Stimulated activated CD4-positive, alpha-beta T cell treated with anti-CD3 and anti-CD28 coated beads, Interleukin-4, amount 100 ng/mL, for 48 hours (primary cell): ENCODE results near the gene DRD1.
A peak's percentile ranks its signal among the peaks of the same experiment; 100 is the strongest.
"Not testable (repeated sequence)": the region's sequence is repeated elsewhere in the genome, so short reads cannot be mapped to it uniquely, and the experiment has no call there.

ENCODE experiments used
- DNase-seq, 2 donors: peaks; one replicate each; pipeline ENCODE4 v3.0.0-alpha.2; 2020; ENCODE audit warnings: low read depth in 2 of 2

DRD1 gene

DNA sequence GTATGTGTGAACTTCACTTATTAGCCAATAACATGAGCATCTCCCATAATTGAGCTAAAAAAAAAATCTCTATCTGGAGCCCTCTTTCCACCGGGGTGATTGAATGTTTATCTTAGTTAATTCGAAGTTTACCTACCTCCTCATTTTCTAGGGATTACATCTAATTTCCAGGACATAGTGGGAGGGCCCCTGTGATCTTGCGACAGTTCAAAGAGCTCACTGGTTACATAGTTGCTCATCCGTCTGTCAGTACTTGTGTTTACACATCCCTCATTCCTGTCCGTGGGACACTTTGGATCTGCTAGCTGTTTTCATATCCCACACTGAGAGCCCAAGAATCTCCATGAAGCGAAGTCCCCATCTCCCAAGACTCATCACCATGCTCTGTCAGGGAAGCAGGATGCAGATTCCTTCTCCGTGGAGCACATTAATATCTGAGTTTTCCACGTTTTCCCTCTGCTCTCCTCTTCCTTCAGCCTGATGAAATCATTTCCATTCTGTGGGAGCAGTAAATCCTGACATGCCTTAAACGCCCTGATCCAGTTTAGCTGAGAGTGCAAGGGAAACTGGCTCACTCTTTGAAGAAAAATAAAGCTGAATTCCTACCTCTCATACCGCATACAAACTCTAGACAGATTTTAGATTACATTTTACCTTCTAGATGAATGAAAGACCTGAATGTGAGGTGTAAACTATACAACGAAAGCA, 24.2 kb upstream of the DRD1 start:
- DNase-seq, result no peak

DNA sequence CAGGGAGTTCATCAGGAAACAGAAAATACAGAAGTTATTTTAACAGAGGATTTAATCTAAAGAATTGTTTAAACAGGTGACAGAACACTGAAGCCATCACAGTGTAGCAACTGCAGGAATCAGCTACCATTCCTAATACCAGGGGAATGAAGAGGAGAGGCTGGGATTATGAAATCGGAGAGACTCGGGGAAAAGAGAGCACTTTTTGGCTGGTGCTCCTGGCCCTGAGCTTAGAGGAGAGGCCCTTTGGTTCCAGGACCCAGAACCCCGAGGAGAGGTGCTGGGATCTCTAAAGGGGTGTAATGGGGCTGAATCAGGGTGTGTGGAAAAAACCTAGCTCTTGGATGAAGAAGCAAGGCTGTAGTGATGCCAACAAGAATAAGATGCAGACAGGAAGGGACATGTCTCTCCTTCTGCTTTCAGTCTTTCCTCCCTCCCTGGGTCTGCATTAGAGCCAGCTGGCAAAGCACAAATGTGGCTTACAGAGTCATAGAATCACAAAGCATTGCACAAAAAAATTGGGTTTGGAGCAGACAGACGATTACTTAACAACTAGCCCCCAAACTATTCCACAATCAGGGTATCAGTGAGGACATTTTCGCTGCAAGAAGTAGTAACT, 22.8 kb upstream of the DRD1 start:
- no peak for DNase-seq

DNA sequence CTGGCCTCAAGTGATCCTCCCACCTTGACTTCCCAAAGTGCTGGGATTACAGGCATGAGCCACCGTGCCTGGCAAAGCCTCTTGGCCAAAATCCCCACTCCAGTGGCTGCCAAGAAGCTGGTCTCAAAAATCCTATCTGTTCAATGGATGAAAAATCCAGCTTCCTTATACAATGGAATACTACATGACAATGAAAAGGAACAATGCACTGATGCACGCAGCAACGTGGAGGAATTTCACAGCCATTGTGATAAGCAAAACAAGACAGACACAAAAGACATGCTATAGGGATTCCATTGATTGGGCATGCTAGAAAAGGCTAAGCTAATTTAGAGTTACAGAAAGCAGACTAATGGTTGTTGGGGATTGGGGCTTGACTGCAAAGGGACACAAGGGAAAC, 21.3 kb upstream of the DRD1 start:
- DNase-seq, result no peak

- DNase-seq, result no peak
These were observed 20.9 kb upstream of the DRD1 start for GRCh38 chr5:175464942-175465233.

DNA sequence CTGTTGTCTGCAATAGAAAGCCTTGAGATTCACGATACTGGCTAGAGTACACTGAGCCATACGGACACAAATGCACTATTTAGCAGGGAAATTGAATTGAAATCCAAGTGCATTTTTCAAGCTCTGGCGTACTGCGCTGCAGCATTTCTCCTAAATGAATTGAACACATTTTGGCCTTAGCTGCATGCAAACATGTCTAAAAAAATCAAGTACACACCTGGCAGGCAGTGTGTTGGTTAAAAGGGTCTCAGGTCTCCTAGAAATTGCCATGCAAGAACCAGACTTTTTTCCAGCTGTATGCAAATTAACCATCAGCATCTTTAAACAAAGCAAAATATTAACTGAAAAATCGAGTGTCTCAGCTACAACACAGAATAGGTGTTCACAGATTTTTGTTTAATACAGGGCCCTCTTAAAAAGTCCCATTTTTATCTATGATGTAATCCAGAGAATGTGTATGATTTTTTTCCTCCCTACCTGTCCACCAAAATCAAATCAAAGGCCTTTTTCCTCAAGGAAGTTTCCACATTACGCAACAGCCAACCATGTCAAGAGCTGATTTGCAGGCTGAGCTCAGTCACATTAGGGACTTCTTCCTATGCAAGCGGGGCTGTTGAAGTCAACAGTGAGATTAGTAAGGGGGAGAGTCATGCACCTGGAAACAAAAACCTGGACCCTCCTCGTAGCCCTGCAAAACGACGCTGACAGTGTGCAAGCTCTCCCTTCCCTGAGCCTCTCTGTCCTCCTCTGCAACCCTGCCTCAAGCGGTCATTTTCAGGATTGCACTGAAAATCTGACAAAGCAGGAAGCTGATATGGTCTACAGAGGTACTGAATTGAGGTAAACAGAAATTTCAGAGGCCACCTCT, 20.3 kb upstream of the DRD1 start:
- DNase-seq, result peak; percentile 60 to 66

GRCh38 chr5:175463641-175464040, 19.7 kb upstream of the DRD1 start:
- DNase-seq, result no peak

DNA sequence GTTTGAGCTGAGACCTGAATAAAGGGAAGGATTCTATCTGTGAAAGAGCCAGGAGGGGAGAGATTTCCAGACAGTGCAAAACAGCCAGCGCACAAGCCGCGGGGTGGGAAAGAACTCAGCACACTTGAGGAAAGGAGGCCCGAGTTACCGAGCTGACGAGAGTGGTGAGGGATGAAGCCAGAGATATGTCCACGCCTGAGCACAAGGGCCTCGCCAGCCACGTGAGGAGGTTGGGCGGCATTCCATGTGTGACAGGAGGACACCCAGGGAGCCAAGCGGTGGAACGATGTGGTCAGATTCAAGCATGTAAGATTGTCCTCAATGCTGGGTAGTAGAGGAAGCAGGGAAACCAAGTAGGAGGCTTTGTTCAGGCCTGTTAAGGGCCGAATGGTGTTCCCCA, 17.4 kb upstream of the DRD1 start:
- no peak for DNase-seq

DNA sequence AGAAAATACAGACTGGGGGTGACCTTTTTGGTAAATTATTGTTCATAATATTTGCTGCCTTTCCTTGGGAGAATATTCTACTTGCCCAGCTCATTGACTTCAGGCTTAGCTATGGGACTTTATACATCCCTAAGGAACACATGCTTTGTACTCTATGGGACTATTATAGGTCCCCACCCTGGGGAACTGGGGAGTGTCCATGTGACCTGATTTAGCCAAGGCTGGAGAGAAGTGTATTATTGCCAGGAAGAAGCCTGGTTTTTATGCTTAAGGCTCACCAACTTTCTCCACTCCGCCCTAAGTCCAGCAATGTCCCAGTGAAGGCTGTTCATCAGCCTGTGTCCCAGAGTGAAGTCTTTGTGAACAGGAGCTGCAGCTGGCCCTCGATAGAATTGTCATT, 16.6 kb upstream of the DRD1 start:
- DNase-seq, result no peak

DNA sequence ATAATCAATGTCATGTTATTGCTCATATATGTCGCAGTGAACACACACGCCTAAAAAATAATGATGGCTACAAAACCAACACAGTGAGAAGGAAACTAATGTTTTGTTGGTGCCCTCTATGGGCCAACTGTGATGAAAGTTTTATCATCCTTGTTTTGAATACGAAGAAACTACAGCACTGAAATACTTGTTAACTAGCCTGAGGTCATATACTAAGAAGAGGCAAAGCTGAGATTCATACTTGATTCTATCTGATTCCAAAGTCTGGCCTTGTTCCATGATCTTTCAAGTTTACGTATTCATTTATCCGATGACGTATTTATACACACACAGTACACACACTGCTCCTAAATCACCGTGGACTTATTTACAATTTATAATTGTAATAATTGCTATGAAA, 16.1 kb upstream of the DRD1 start:
- DNase-seq, result no peak

GRCh38 chr5:175457466-175457865, 13.5 kb upstream of the DRD1 start:
- no peak for DNase-seq

GRCh38 chr5:175456105-175456742, 12.2 kb upstream of the DRD1 start:
- DNase-seq, result no peak

DNA sequence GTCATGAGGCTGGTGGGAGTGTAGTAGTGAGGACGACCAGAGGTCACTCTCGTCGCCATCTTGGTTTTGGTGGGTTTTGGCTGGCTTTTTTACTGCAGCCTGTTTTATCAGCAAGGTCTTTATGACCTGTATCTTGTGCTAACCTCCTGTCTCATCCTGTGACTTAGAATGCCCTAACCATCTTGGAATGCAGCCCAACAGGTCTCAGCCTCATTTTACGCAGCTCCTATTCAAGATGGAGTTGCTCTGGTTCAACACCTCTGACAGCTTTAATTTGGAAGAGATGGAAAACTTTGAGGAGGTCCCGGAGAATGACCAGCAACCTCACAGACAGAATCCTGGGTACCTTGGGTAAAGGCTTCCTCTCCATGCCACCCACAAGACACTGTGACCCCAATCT, 10.4 kb upstream of the DRD1 start:
- not testable (repeated sequence) for DNase-seq

- no peak for DNase-seq
These were observed 8.2 kb upstream of the DRD1 start for GRCh38 chr5:175452166-175452565.

DNA sequence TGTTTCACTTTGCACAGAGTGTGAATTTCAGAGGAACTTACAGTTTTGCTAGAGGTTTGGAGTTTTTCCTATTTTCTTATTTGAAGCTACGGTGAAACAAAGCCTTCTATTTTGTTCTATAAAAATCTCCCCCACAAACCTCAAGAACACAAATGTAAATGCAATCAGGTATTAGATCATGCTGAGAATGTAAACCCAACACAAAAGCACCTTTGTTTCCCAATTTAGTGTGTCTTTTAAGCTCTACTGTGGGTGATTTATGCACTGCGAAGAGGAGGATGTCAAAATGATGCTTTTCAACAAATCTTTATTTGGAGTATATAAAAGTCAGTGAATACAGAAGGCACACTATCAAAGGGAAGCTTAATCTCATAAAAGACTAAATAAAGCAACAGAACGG, 4.3 kb upstream of the DRD1 start:
- DNase-seq, result no peak

DNA sequence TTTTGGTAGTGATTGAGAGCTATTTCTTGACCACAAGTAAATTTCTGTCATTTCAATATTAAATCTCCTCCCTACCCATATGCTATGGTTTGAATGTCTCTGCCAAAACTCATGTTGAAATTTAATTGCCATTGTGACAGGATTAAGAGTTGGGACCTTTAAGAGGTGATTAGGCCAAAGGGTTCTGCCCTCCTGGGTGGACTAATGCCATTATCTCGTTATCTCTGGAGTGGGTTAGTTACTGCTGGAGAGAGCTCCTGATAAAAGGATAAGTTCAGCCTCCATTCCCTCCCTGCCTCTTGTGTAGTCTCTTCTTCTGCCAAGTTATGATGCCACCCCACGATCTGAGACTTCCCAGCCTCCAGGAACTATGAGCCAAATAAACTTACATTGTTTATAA, 3.6 kb upstream of the DRD1 start:
- DNase-seq, result no peak

DNA sequence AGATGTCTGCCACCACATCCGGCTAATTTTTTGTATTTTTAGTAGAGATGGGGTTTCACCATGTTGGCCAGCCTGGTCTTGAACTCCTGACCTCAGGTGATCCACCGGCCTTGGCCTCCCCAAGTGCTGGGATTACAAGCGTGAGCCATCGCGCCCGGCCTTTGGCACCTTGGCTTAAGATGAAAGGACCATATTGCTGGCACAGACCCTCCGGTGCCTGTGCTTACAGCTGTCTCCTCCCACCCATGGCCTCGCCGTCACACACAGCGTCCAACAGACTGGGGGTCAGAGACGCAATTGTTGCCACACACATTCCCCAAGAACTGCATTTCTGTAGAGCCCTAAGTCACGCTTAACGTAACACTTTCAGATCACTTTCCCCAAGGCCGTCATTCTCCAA, 2.4 kb upstream of the DRD1 start:
- not testable (repeated sequence) for DNase-seq

DNA sequence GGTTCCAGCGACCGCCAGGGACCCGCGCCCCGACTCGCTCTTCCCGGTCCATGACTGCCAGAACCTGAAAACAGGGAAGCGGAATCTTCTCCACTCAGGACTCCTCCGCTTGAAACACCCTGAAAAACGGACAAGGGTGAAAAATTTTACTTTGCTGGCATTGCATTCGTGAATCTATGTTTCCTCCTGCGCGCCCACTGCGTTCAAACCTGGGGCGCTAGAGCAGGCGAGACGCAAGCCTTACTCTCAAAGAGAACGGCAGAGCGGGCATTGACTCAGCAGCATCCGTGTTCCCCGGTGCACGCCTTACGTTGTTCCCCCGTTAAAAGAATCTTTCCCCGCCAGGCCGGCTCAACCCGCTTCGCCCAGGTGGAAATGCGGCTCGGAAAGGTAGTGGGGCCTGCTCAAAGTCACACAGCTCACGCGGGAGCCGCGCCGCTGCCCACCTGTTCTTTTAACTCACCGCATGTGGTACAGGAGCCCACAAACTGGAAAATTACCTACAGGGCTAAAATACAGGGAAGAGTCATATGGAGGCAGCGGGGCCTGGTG, 999 bp upstream of the DRD1 start:
- DNase-seq, result no peak

- DNase-seq, result no peak
These were observed 395 bp downstream of the DRD1 start for GRCh38 chr5:175443514-175444059.

DNA sequence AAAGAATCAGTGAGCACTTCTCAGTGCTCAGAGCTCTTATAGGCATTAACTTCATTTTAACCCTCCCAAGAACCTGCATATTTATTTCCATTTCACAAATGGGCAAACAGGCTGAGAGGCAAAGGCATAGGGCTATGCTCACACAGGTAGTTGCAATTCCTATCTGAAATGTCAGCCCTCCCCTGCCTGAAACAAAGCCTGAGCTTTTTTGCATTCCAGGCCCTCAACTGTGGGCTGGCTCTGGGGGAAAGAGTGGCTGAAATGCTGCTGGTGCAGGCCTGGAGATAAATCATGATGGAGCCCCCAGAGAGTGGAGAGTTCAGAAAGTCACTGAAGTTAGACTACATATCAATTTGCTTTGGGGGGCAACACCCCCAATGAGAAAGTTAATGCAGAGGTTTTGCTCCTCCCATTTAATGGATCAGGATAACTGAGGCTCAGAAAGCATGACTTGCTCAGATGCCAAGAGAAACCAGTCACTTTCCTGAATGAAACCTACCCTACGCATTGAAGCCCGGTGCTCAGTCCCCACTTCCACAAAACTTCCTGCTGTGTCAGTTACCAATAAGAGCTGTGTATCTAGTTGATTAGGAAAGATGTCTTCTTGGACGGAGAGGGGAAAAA, 5.6 kb downstream of the DRD1 start:
- DNase-seq, result no peak

DNA sequence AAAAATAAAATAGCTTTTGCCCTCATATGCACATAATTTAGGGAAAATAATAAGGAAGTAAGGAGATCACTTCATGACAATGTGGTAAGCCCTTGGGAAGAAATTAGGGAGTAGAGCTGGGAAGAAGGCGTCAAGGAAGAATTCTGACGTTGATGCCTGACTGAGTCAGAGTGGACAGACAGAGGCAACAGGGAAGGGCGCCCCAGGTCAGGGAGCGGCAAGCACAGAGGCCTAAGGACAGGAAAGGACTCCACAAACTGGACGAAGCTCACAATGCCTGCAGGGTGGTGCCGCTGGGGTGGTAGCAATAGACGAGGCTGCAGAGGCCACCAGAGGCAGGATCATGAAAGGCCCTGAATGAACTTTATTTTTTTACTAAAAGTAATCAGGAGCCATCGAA, 7.6 kb downstream of the DRD1 start:
- DNase-seq, result no peak

DNA sequence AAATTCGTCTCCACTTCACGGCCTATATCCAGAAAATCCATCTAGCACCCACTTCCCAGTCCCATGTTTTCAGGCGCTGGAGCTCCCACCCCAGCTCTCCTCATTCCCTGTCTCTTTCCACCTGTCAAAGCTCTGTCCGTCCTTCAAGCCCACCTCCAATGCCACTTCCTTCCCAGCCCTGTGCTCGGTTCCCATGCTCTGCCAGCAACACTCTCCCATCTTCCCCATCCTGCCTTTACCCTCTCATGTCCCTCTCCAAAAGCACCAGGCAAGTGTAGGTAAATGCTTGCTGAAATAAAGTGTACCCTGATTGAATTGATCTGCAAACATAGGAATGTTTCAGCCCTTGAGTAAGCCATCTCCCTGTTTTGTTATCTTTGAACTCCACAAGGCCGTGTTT, 9.2 kb downstream of the DRD1 start:
- DNase-seq, result no peak

GRCh38 chr5:175427762-175428161, 16.2 kb downstream of the DRD1 start:
- DNase-seq, result no peak
